ENCODE measurements around the gene TMEM40. TPM values are rescaled to one million over a fixed set of nuclear protein-coding genes. Genes with fewer than 3 reads are reported as not detected.

Gene TMEM40
- total and polyA plus RNA-seq, 2 of the 13 experiments (the other 11 are each of a cell fraction or from before 2014, with no cell fraction given): 0.16 TPM; not detected in 1

- no peak for TF ChIP-seq RBFOX2 (IDR thresholded peaks at IDR 0.05; ENCODE audit: low read depth, low read length)
- no peak for TF ChIP-seq ZNF737 (CRISPR knock-in tag; IDR thresholded peaks at IDR 0.05; ENCODE audit: borderline replicate concordance)
- TF ChIP-seq ZNF883 (CRISPR knock-in tag; IDR thresholded peaks at IDR 0.05; ENCODE audit: not compliant biosample characterization): no peak
- TF ChIP-seq ZNF891 (CRISPR knock-in tag; IDR thresholded peaks at IDR 0.05): no peak
- no peak for TF ChIP-seq GFI1 (CRISPR knock-in tag; IDR thresholded peaks at IDR 0.05; ENCODE audit: borderline replicate concordance)
- no peak for TF ChIP-seq SKI (IDR thresholded peaks at IDR 0.05; ENCODE audit: partially characterized antibody)
- TF ChIP-seq ZNF644 (CRISPR knock-in tag; IDR thresholded peaks at IDR 0.05; ENCODE audit: low read depth): no peak
These were observed 44.8 kb downstream of the TMEM40 start (continued) for GRCh38 chr3:12714278-12714677.

GRCh38 chr3:12710062-12710461 lies 49.0 kb downstream of the TMEM40 start:
- Histone ChIP-seq H2AFZ (ENCODE audit: low read length) (no peak overlapping the region), H3K4me1 (ENCODE audit: insufficient read depth, low read length) (no peaks in the 10 kb centered on the region), H3K79me2 (ENCODE audit: insufficient read depth, low read length) (no peaks in the 10 kb centered on the region), H4K20me1 (ENCODE audit: insufficient read depth, low read length) (no peaks in the 10 kb centered on the region), H3K9ac (ENCODE audit: insufficient read depth, low read depth, low read length) (no peak overlapping the region), H3K36me3 (replicated peaks in 1 of 2; ENCODE audit: control insufficient read depth in 1 of 2, insufficient read depth in 2 of 2, low read length in 2 of 2) (no peaks in the 10 kb centered on the region), H3K4me3 (replicated peaks in 1 of 3; ENCODE audit: insufficient read depth in 1 of 3, low read depth in 2 of 3, low read length in 3 of 3) (no peak overlapping the region), H3K27me3 (ENCODE audit: control insufficient read depth in 1 of 2, insufficient read depth in 2 of 2, low read length in 2 of 2) (peaks cover 0 to 3% of the 10 kb centered on the region in 2 experiments; a peak in 1 of 5 replicates), H3K4me2 (ENCODE audit: low read depth, low read length) (no peak overlapping the region), H3K27ac (ENCODE audit: extremely low read length, insufficient read depth, low read length) (no peak overlapping the region), H3K9me3 (ENCODE audit: low read length) (no peaks in the 10 kb centered on the region)
- 10% methylated on average over 4 of the region's 4 CpGs for WGBS (ENCODE audit: low lambda C conversion rate)
- intact Hi-C loops (cut with micrococcal nuclease; ENCODE audit: unreplicated experiment) (no loop called here), in situ Hi-C loops (cut with HindIII; ENCODE audit: extremely low pct_ligation_motif_present, low pct_unique_long_range_greater_than_20kb) (no loop called here)
- ChIA-PET CTCF (ENCODE audit: low intra/inter-chr PET ratio, low total read pairs) (no interaction called here), POLR2A (no interaction called here)
- BruUV-seq (replicated peaks): no TSS peak
- TF ChIP-seq TP53 (CRISPR knock-in tag; conservative IDR thresholded peaks at IDR 0.05): no peak
- TF ChIP-seq ZNF20 (CRISPR knock-in tag; IDR thresholded peaks at IDR 0.05): no peak
- TF ChIP-seq JARID2 (CRISPR knock-in tag; IDR thresholded peaks at IDR 0.05; ENCODE audit: insufficient replicate concordance): no peak
- TF ChIP-seq AGO1 (IDR thresholded peaks at IDR 0.05; ENCODE audit: low read depth, low read length, poor library complexity, severe bottlenecking): no peak
- TF ChIP-seq ETV6 (CRISPR knock-in tag; conservative IDR thresholded peaks at IDR 0.05): no peak
- no peak for FAIRE-seq
- no peak for ATAC-seq
- DNase-seq (ENCODE audit: low spot score): no peak
